ENCODE measurements around the gene GBX2. TPM values are rescaled to one million over a fixed set of nuclear protein-coding genes. Genes with fewer than 3 reads are reported as not detected.

The GBX2 gene
- total RNA-seq: under 1 TPM in 3 of 10 donors, not detected in 7; 0.12 to 0.22 (median 0.15) TPM
- polyA plus RNA-seq: under 1 TPM; 0.15 to 0.16 TPM
- long read RNA-seq, donor 1: 0 reads
- long read RNA-seq, donor 2: 0 reads
- long read RNA-seq, donor 3: 0 reads

DNA sequence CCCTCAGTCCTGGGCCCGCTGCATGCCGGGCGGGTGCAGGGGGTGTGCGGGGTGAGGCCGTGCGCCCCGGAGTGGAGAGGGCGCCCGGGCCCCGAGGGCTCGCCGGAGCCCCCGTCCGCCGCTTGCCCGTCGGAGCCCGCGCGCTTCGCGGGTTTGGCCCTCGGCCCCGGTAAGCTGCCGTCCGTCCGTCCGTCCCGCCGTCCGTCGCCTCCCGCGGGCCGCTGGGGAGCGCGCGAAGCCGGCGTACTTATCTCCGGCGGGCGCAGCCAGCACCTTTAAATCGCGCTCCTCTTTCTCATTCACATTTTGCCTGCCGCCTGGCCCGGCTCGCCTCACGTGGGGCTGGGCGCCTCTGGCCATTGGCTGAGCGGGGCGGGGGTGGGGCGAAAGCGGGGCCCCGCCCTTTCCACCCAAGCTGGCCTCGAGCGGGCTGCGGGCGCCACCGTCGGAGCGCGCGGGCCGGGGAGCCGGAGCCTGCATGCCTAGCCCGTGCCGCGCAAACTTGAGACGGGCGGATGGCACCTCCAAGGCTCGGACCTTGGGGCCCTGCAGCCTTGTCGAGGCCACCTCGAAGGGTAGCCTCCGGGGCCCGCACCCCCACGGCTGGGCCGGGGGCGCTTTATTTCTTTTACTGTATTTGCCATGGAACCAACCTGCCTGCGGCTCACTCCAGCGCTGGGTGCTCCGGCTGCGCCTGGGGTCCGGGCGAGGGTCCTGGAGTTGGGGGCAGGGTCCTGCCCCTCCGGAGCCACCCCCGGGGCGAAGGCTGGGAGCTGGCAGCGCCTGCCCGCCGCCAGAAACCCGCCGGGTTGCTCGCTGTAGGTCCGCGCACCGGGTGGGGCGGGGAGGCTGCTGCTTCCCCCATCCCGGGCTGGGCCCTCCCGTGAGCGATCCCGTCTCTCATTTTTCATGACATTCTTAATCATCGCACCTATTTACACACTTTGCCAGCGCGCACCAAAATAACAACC, at the start of gene GBX2:
Gene GBX2 (minus strand): TSS at position 277 of the 971 bp plus-strand sequence. CDS start 415 bp downstream, outside the sequence.
- H3K27me3 ChIP-seq: peaks cover 77 to 100% (median 100%) of the 10 kb centered on the region in 7 donors
- peak in 7 of 8 donors; percentile 19 to 60 (median 25) for ATAC-seq
- TF ChIP-seq, protein P1, sequence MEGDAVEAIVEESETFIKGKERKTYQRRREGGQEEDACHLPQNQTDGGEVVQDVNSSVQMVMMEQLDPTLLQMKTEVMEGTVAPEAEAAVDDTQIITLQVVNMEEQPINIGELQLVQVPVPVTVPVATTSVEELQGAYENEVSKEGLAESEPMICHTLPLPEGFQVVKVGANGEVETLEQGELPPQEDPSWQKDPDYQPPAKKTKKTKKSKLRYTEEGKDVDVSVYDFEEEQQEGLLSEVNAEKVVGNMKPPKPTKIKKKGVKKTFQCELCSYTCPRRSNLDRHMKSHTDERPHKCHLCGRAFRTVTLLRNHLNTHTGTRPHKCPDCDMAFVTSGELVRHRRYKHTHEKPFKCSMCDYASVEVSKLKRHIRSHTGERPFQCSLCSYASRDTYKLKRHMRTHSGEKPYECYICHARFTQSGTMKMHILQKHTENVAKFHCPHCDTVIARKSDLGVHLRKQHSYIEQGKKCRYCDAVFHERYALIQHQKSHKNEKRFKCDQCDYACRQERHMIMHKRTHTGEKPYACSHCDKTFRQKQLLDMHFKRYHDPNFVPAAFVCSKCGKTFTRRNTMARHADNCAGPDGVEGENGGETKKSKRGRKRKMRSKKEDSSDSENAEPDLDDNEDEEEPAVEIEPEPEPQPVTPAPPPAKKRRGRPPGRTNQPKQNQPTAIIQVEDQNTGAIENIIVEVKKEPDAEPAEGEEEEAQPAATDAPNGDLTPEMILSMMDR (IDR thresholded peaks at IDR 0.05): no peak

DNA sequence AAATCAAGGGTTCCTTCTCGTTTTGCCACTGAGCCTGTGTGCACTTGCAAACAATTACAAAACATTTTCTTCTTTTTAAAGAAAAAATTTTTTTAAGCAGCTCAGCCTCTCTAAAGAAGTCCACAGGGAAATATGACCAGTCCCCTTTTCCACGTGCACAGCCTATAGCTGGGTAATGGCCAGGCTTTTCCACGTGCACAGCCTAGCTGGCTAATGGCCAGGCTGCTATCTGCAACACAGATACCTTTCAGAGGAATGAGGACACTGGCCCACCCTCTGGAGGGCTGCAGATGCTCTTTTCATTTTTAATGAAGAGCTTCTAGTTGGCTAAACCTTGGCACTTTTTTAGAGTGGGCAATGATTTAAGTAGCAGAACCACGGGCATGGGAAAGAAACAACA, 49.7 kb upstream of the GBX2 start:
- Histone ChIP-seq H3K4me1 (peaks cover 0 to 7% (median 0%) of the 10 kb centered on the region in 9 donors), H3K36me3 (peaks cover 0 to 4% (median 0%) of the 10 kb centered on the region in 9 donors), H3K27ac (no peak overlapping the region), H3K27me3 (peaks cover 0 to 35% (median 20%) of the 10 kb centered on the region in 7 donors), H3K4me3 (no peak overlapping the region), H3K9me3 (peaks cover 0 to 4% (median 0%) of the 10 kb centered on the region in 11 donors)
- ATAC-seq (no peak), DNase-seq (no peak)
- intact Hi-C loops (cut with DNase I): no loop called here
- 31 to 41% methylated on average over 4 of the region's 4 CpGs for WGBS, 2 donors
- TF ChIP-seq, protein P1 (IDR thresholded peaks at IDR 0.05): no peak

More for the DNA sequence above, at the start of gene GBX2:
- Histone ChIP-seq H3K4me3 (peak within 1 kb of the TSS; percentile 25 to 52 (median 40)), H3K36me3 (no peaks in the 10 kb centered on the region), H3K4me1 (peaks cover 22 to 90% (median 67%) of the 10 kb centered on the region in 9 donors), H3K27ac (no peak within 1 kb of the TSS), H3K9me3 (no peaks in the 10 kb centered on the region)
- intact Hi-C loops (cut with DNase I): loop anchor here in 2 of 10 donors (5.0 to 10.0 kb wide), 2 partner anchors 364 to 391 kb away; no protein-coding TSS in a partner anchor
- no peak for DNase-seq
- 2% methylated on average over 63 to 105 of the region's 105 CpGs for WGBS, 2 donors

DNA sequence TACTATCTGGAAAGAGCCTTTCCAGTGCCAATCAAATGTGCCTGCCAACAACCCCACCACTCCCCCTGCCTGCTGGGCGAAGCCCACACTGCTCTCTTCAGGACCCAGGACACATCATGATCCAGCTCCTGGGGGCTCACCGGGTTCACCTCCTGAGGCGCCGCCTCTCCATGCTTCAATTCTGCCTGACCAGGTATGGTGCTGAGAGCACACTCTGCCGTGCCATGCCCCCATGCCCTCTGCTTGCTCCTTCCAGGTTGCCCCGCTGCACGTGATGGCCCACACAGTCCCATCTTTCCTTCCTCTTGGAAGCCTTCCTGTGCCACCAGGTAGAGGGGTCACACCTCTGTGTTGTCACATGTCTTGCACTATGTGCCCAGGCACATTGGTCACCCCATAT, 48.5 kb upstream of the GBX2 start:
- peaks cover 0 to 4% (median 0%) of the 10 kb centered on the region in 9 donors for H3K36me3 ChIP-seq
- WGBS, 2 donors: 93 to 95% methylated on average over 7 of the region's 7 CpGs
- TF ChIP-seq, protein P1 (IDR thresholded peaks at IDR 0.05): no peak
- peaks cover 0 to 7% (median 0%) of the 10 kb centered on the region in 9 donors for H3K4me1 ChIP-seq
- H3K27me3 ChIP-seq: peaks cover 0 to 37% (median 20%) of the 10 kb centered on the region in 7 donors
- H3K4me3 ChIP-seq: no peak overlapping the region
- no peak overlapping the region for H3K27ac ChIP-seq
- H3K9me3 ChIP-seq: no peaks in the 10 kb centered on the region
- ATAC-seq (no peak), DNase-seq (no peak)
- intact Hi-C loops (cut with DNase I): no loop called here

DNA sequence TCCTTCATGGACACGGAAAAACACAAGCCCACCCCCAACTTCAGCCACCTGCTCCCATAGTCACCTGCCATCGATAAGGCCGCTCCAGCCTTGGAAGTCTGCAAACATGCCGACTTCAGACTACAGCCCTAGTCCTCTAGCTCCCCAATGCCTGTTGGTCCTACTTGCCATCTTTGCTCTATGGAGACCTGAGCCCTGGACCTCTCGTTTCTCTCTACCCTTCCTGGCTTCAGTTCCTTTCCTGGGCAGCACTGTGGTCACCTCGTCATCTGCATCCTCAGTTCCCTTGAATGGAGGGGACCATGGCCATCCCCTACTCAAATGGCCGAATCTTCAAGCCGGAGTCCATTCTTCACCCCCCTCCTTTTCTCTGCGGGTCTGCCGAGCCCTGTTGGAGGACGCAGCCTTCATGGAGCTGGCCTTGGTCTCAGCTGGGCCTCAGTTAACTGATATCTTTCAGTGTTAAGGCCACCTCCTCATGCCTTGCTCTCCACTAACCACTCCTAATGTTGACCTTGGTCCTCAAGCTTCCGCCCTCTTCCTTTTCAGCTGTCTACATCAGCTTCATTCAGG, 47.7 kb upstream of the GBX2 start:
- Histone ChIP-seq H3K4me1 (peaks cover 0 to 7% (median 0%) of the 10 kb centered on the region in 9 donors), H3K36me3 (peaks cover 0 to 4% (median 0%) of the 10 kb centered on the region in 9 donors), H3K27me3 (peaks cover 0 to 40% (median 20%) of the 10 kb centered on the region in 7 donors), H3K27ac (no peak overlapping the region), H3K4me3 (no peak overlapping the region), H3K9me3 (no peaks in the 10 kb centered on the region)
- no peak for DNase-seq
- 93 to 96% methylated on average over 12 of the region's 12 CpGs for WGBS, 2 donors
- no peak for ATAC-seq
- TF ChIP-seq, protein P1 (IDR thresholded peaks at IDR 0.05): no peak
- intact Hi-C loops (cut with DNase I): no loop called here
